ENCODE measurements around the gene PATJ.

DNA sequence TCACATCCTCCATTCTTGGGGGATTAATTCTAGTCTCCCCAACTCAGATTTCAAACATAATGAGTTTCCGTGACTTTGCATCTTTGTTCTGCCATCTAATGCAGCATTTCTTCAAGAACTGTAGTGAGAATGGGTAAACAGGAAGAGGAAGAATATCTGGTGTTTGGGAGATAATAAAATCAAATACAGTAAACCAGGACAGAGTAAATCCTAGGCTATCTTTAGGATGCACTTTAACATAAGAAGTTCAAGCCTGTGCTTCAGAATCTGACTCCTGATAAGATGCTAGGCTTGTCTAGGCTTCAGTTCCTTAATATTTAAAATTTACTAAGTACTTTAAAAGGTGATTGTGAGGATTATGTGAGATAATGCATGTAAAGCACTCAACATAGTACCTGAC is 27.9 kb downstream of the PATJ start:
- TF ChIP-seq CTCF (tag by site-specific recombination; IDR thresholded peaks at IDR 0.05) (no peak), ZBTB8A (tag by site-specific recombination; IDR thresholded peaks at IDR 0.05) (no peak), ZBTB21 (tag by site-specific recombination; IDR thresholded peaks at IDR 0.05) (no peak), ZNF10 (tag by site-specific recombination; IDR thresholded peaks at IDR 0.05) (no peak), REST (tag by site-specific recombination; IDR thresholded peaks at IDR 0.05) (no peak), ZNF121 (tag by site-specific recombination; IDR thresholded peaks at IDR 0.05) (no peak), MYNN (tag by site-specific recombination; IDR thresholded peaks at IDR 0.05; ENCODE audit: borderline replicate concordance) (no peak), ATF2 (tag by site-specific recombination; IDR thresholded peaks at IDR 0.05; ENCODE audit: low read depth) (no peak), ZNF626 (tag by site-specific recombination; IDR thresholded peaks at IDR 0.05) (no peak)
